Keratinocyte (primary cell): ENCODE measurements around the gene SUFU. TPM values are rescaled to one million over a fixed set of nuclear protein-coding genes. Genes with fewer than 3 reads are reported as not detected.

Source experiments
- DNase-seq: peaks from one replicate; pipeline ENCODE4 v3.0.0-alpha.2; 2011; ENCODE audit warnings: low read depth, missing footprints, low spot score
- FAIRE-seq: peaks from 2 replicates; lab custom pipeline; 2011; peaks lifted over from hg19 to GRCh38; lab: Jason Lieb, UNC
- H2AFZ ChIP-seq: 2 replicates; pipeline ENCODE4 v1.6.0; 2012; ENCODE audit warnings: low read length, control low read depth, inconsistent platforms; ENCODE audit not compliant: control insufficient read depth
- H3K27ac ChIP-seq: 2 replicates; pipeline ENCODE4 v1.5.1; 2011; ENCODE audit warnings: low read length; ENCODE audit not compliant: control insufficient read depth, insufficient read depth
- H3K27me3 ChIP-seq: 3 replicates; pipeline ENCODE4 v1.6.0; 2011; ENCODE audit warnings: low read length; ENCODE audit not compliant: control insufficient read depth, insufficient read depth; ENCODE audit errors: extremely low read depth
- H3K36me3 ChIP-seq, 2 experiments: 2 replicates in 1 of 2; 3 replicates in 1 of 2; pipeline ENCODE4 v1.5.1; 2011; ENCODE audit warnings: low read length in 2 of 2, mild to moderate bottlenecking in 1 of 2; ENCODE audit not compliant: control insufficient read depth in 2 of 2, insufficient read depth in 2 of 2; ENCODE audit errors: extremely low read depth in 1 of 2
- H3K4me1 ChIP-seq: 3 replicates; pipeline ENCODE4 v1.5.1; 2011; ENCODE audit warnings: low read length; ENCODE audit not compliant: control insufficient read depth, insufficient read depth; ENCODE audit errors: extremely low read depth
- H3K4me2 ChIP-seq: 3 replicates; pipeline ENCODE4 v1.6.0; 2011; ENCODE audit warnings: low read depth, low read length; ENCODE audit not compliant: control insufficient read depth, insufficient read depth; ENCODE audit errors: extremely low read depth
- H3K4me3 ChIP-seq, 3 experiments: fragments of 200-600 bp in 1 of 3; sonication (generic) in 1 of 3; 2 replicates in 2 of 3; 3 replicates in 1 of 3; pipeline ENCODE4 v1.5.1; 2011 to 2016; ENCODE audit warnings: low read length in 3 of 3, mild to moderate bottlenecking in 3 of 3, control low read depth in 2 of 3, inconsistent platforms in 1 of 3, low read depth in 1 of 3, mixed read lengths in 1 of 3, mixed run types in 1 of 3, moderate library complexity in 1 of 3; ENCODE audit not compliant: control insufficient read depth in 2 of 3, insufficient read depth in 2 of 3; ENCODE audit errors: extremely low read depth in 1 of 3
- H3K79me2 ChIP-seq: 2 replicates; pipeline ENCODE4 v1.6.0; 2012; ENCODE audit warnings: low read length; ENCODE audit not compliant: control insufficient read depth, insufficient read depth
- H3K9ac ChIP-seq: 3 replicates; pipeline ENCODE4 v1.6.0; 2011; ENCODE audit warnings: low read length; ENCODE audit not compliant: control insufficient read depth, insufficient read depth; ENCODE audit errors: extremely low read depth
- H3K9me1 ChIP-seq: 3 replicates; pipeline ENCODE4 v1.6.0; 2011; ENCODE audit warnings: low read length; ENCODE audit not compliant: control insufficient read depth, insufficient read depth; ENCODE audit errors: extremely low read depth
- H3K9me3 ChIP-seq: 2 replicates; pipeline ENCODE4 v1.5.1; 2012; ENCODE audit warnings: low read depth, low read length; ENCODE audit not compliant: control insufficient read depth
- H4K20me1 ChIP-seq: 3 replicates; pipeline ENCODE4 v1.6.0; 2011; ENCODE audit warnings: low read length; ENCODE audit not compliant: control insufficient read depth, insufficient read depth; ENCODE audit errors: extremely low read depth
- EZH2 ChIP-seq: IDR thresholded peaks from one replicate; pipeline ENCODE4 v1.6.1; 2012; ENCODE audit warnings: inconsistent platforms, mild to moderate bottlenecking, low read length, moderate library complexity
- dilution Hi-C: fragments of 300-500 bp; cut with MboI; formaldehyde crosslinking; loops from one replicate; pipeline ENCODE4 v1.7.0; 2020; ENCODE audit warnings: low sequenced_read_pairs; ENCODE audit not compliant: extremely low pct_ligation_motif_present
- polyA plus RNA-seq, 5 experiments: library from polyadenylated mRNA; depleted of rRNA in 3 of 5; stranded (reverse) in 3 of 5; stranded (forward) in 1 of 5; unstranded in 1 of 5; fragments of >200 nt; gene quantifications; 1 replicate in 1 of 5; 2 replicates in 3 of 5; 3 replicates in 1 of 5; pipeline versions ENCODE4 v1.2.1 to v1.2.3, GENCODE V29; 2011 to 2012; ENCODE audit warnings: missing spikeins in 2 of 5, low read depth in 1 of 5, low replicate concordance in 1 of 5
- TF ChIP-seq, protein P1 (sequence below), 3 experiments: IDR thresholded peaks in 1 of 3; conservative IDR thresholded peaks in 1 of 3; optimal IDR thresholded peaks in 1 of 3; 2 replicates in 2 of 3; 3 replicates in 1 of 3; pipeline versions ENCODE3 to v1.5.1; 2011; ENCODE audit warnings: low read length in 3 of 3, mild to moderate bottlenecking in 3 of 3, moderate library complexity in 2 of 3, control low read depth in 1 of 3, inconsistent platforms in 1 of 3; ENCODE audit not compliant: insufficient read depth in 2 of 3; ENCODE audit errors: extremely low read depth in 1 of 3

The SUFU gene
- polyA plus RNA-seq, 1 donor (not counting 4 experiments of a cell fraction or from before 2014, with no cell fraction given) = 3.7 TPM

DNA sequence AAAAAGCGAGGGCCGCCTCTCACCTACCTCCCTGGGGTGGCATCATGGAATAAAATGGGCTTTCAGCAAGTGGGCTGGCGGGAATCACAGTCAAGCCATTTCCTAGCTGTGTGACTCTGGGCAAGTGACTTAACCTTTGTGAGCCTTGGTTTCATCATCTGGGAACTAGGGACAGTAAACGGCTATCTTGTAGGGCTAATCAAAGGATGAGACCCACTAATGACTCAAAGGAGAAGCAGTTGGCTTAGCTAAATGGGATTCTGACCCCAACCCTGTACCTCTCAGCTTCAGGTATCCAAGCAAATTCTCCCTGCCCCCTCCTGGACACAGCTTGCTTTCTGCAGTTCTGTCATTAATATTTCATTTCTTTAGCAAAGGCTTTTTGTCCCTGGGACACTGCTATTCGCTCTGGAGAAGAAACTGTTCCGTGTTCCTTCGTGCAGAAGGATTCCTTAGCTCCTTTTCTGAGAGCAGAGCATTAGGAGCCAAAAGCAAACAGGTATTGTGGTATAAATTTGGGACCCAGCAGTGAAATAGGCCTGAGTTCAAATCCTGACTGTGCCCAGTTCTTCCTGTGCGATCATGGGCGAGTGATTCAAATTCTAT lies 166.4 kb downstream of the SUFU start:
- no peak overlapping the region for H3K27ac ChIP-seq
- TF ChIP-seq, protein P1, sequence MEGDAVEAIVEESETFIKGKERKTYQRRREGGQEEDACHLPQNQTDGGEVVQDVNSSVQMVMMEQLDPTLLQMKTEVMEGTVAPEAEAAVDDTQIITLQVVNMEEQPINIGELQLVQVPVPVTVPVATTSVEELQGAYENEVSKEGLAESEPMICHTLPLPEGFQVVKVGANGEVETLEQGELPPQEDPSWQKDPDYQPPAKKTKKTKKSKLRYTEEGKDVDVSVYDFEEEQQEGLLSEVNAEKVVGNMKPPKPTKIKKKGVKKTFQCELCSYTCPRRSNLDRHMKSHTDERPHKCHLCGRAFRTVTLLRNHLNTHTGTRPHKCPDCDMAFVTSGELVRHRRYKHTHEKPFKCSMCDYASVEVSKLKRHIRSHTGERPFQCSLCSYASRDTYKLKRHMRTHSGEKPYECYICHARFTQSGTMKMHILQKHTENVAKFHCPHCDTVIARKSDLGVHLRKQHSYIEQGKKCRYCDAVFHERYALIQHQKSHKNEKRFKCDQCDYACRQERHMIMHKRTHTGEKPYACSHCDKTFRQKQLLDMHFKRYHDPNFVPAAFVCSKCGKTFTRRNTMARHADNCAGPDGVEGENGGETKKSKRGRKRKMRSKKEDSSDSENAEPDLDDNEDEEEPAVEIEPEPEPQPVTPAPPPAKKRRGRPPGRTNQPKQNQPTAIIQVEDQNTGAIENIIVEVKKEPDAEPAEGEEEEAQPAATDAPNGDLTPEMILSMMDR (optimal IDR thresholded peaks at IDR 0.05 in 1 of 3, IDR thresholded peaks at IDR 0.05 in 1 of 3, conservative IDR thresholded peaks at IDR 0.05 in 1 of 3; ENCODE audit: extremely low read depth in 1 of 3, insufficient read depth in 2 of 3, low read length in 3 of 3) = no peak
- TF ChIP-seq EZH2 = no peak
- H3K79me2 ChIP-seq = no peaks in the 10 kb centered on the region
- H3K4me1 ChIP-seq = peaks cover 25% of the 10 kb centered on the region
- no peaks in the 10 kb centered on the region for H3K9me1 ChIP-seq
- H3K9ac ChIP-seq = no peak overlapping the region
- H3K4me3 ChIP-seq = no peak overlapping the region
- H4K20me1 ChIP-seq = no peaks in the 10 kb centered on the region
- no peaks in the 10 kb centered on the region for H3K27me3 ChIP-seq
- FAIRE-seq (no peak), DNase-seq (no peak)
- H2AFZ ChIP-seq = no peak overlapping the region
- H3K36me3 ChIP-seq = no peaks in the 10 kb centered on the region
- dilution Hi-C loops = no loop called here
- no peaks in the 10 kb centered on the region for H3K9me3 ChIP-seq
- no peak overlapping the region for H3K4me2 ChIP-seq

DNA sequence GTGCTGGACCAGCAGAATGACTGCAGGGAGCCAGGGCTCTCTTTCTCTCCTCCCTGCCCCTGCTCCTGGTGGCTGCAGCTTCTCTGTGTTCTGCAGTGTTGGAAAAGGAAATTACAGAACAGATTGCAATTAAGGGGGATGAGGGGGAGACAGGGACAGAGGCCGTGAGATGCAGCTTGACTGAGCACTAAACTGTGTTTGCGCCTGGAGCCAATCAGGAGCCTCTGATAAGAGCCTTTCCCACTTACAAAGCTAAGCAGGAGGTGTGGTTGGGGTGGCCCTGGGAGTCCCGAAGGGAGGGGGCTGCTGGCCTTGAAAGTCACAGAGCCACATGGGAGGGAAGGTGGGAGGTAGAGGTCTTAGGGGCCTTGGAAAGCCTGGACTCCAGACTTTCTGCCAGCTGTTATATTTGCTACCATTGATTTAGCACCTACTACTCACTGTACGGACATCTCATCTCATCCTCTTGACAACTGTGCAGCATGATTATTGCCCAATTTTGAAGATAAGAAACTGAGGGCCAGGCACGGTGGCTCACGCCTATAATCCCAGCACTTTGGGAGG lies 167.2 kb downstream of the SUFU start:
- Histone ChIP-seq H3K4me3 (no peak overlapping the region), H3K9ac (no peak overlapping the region), H3K4me2 (no peak overlapping the region), H3K4me1 (peaks cover 29% of the 10 kb centered on the region), H3K27me3 (no peaks in the 10 kb centered on the region), H3K9me3 (no peaks in the 10 kb centered on the region), H3K27ac (no peak overlapping the region), H3K79me2 (no peaks in the 10 kb centered on the region), H3K36me3 (no peaks in the 10 kb centered on the region), H2AFZ (no peak overlapping the region), H4K20me1 (no peaks in the 10 kb centered on the region), H3K9me1 (no peaks in the 10 kb centered on the region)
- dilution Hi-C loops = no loop called here
- TF ChIP-seq, protein P1 (optimal IDR thresholded peaks at IDR 0.05 in 1 of 3, IDR thresholded peaks at IDR 0.05 in 1 of 3, conservative IDR thresholded peaks at IDR 0.05 in 1 of 3; ENCODE audit: extremely low read depth in 1 of 3, insufficient read depth in 2 of 3, low read length in 3 of 3) = no peak
- no peak for TF ChIP-seq EZH2
- no peak for FAIRE-seq
- DNase-seq = no peak
